Stimulated activated CD8-positive, alpha-beta memory T cell treated with anti-CD3 and anti-CD28 coated beads, Interleukin-7, amount 100 ng/mL, for 4 hours (primary cell): ENCODE data around the gene AMACR.
"Not testable (repeated sequence)": the region's sequence is repeated elsewhere in the genome, so short reads cannot be mapped to it uniquely, and the experiment has no call there.

ENCODE experiments used
- DNase-seq, 2 donors: peaks; one replicate each; pipeline ENCODE4 v3.0.0-alpha.2; 2020; ENCODE audit warnings: low read depth in 2 of 2

Gene AMACR

GRCh38 chr5:33968211-33969005 lies 39.4 kb downstream of the AMACR start:
- no peak for DNase-seq

DNA sequence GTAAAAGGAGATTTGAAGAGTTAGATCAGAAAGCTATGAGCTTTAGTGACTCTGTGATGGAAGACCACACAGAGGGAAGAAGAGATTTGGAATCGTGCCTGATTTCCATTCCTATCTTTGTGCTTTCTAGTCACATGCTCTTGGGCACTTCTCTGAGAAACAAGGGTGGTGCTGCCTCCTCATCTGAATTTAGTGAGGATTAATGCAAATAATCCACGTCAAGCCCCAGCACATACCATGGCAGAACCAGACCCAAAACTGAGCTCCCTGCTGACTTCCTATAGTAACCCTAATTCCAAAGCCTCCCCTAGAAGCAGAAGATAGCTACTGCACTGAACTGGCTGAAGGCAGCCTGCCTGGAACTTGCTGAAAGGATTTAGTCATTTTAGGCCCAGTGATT lies 41.0 kb downstream of the AMACR start:
- no peak for DNase-seq

DNA sequence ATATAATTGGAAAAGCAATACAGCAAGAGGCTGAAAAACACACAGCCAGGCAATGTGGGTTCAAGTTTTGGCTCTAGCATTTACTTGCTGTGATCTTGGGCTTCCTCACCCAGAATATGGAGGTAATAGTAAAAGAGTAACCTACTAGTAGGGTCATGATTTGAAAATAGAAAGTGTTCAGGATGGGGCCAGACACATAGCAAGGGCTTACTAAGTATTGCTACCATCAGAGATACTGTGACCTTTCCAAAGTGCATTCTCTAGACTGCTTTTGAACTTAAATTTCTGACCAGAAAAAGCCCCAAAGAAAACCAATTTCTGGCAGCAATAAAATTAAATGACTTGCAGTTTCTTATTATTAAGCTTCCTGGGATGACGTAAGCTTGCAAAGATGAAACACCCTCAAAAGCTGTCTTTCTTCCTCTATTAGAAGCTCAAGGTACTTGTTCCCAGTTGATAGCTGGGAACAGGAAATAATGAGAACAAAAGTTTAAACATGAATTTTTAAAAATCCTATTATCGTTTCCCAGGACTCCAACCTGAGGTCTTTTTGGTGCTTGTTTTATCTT lies 43.6 kb downstream of the AMACR start:
- no peak for DNase-seq

DNA sequence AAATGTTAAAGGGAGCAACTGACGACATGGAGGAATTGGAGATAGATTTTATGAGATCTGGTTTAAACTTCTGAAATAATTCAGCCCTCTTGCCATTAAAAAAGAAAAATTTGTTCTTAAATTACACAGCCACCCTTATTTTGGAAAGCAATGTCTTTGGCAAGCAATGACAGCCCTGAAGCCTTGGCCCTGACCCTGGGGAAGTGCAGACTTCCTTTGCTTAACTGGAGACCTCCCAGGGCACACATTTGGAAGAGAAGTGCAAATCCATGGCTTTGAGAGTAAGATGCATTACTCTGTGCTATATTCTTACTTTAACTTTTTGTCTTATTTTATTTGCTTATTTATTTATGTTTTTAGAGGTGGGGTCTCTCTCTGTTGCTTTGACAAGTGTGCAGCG lies 49.7 kb downstream of the AMACR start:
- no peak for DNase-seq

DNA sequence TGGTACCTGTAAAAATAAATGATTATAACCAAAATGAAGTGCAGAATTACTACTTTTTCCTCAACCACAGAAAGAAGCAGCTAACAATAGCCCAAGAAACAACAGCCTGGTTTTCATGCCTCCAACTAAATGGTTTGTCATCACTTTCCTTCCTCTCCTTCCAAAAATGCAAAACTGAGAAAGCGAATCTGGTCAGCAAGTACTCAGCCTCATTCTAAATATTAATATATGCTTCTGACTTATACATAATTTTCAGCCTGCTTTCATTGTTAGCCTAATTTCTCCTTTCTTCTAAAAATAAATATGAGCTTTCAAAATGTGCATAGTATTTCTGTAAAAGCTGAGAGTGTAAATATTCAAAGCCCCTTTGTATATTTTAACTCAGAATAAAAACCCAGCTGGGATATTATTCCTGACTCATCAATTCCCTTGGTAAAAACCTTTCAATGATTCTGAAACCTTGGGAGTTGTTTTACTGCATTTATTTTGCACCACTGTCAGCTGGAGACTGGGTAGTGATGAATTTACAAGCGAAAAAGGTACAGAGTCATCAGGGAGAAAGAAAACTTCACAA lies 50.2 kb downstream of the AMACR start:
- no peak for DNase-seq

GRCh38 chr5:33952175-33952574 lies 55.7 kb downstream of the AMACR start:
- DNase-seq: not testable (repeated sequence)

GRCh38 chr5:33944543-33945132 lies 63.2 kb downstream of the AMACR start:
- DNase-seq: no peak

- no peak for DNase-seq
These were observed 66.8 kb downstream of the AMACR start for GRCh38 chr5:33941090-33941489.

DNA sequence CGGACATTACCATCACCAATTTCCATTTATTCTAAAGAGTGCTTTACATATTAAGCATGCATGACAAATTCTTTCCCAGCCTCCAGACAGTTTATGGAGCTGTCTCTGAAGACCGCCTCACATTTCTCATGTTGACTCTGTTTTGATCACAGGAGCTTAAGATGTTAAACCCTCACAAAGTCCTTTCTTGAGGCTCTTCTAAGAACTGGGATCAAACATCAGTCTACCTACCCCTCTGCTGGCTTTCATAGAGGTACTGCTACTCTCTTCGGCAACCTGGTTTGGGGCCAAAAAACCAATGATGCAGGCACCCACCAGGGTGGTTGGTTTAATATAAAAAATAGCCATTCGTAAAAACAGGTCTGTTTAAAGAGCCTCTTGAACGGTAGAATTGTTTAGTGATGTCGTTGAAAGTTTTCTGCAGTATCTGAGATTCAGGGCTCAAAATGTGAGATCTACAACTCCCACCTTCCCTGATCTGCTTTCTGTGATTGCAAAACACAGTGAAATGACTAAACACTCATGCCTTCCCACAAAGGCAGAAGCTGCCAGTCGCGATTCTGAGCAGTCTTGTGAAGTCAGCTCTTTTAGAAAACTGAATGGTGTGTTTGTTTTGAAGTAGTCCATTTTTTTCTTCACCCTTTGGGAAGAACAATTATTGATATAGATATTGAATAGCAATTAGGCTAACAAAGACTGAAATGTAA lies 68.1 kb downstream of the AMACR start:
- DNase-seq: no peak

- DNase-seq: no peak
These were observed 69.0 kb downstream of the AMACR start for GRCh38 chr5:33938881-33939280.

GRCh38 chr5:33938507-33938796 lies 69.4 kb downstream of the AMACR start:
- DNase-seq: no peak

DNA sequence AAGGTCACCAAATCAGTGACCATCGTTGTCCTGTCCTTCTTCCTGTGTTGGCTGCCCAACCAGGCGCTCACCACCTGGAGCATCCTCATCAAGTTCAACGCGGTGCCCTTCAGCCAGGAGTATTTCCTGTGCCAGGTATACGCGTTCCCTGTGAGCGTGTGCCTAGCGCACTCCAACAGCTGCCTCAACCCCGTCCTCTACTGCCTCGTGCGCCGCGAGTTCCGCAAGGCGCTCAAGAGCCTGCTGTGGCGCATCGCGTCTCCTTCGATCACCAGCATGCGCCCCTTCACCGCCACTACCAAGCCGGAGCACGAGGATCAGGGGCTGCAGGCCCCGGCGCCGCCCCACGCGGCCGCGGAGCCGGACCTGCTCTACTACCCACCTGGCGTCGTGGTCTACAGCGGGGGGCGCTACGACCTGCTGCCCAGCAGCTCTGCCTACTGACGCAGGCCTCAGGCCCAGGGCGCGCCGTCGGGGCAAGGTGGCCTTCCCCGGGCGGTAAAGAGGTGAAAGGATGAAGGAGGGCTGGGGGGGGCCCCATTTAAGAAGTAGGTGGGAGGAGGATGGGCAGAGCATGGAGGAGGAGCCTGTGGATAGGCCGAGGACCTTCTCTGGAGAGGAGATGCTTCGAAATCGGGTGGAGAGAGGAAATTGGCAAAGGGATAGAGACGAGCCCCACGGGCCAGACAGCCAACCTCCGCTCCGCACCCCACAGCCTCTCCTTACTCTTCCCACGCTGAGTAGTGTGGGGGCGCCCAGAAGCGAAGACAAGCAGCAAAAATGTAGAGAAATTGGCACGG lies 69.9 kb downstream of the AMACR start:
- DNase-seq: no peak

- DNase-seq: no peak
These were observed 70.7 kb downstream of the AMACR start for GRCh38 chr5:33937017-33937706.

DNA sequence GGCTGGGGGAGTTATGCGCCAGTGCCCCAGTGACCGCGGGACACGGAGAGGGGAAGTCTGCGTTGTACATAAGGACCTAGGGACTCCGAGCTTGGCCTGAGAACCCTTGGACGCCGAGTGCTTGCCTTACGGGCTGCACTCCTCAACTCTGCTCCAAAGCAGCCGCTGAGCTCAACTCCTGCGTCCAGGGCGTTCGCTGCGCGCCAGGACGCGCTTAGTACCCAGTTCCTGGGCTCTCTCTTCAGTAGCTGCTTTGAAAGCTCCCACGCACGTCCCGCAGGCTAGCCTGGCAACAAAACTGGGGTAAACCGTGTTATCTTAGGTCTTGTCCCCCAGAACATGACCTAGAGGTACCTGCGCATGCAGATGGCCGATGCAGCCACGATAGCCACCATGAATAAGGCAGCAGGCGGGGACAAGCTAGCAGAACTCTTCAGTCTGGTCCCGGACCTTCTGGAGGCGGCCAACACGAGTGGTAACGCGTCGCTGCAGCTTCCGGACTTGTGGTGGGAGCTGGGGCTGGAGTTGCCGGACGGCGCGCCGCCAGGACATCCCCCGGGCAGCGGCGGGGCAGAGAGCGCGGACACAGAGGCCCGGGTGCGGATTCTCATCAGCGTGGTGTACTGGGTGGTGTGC lies 71.4 kb downstream of the AMACR start, which contains the start of gene RXFP3:
Gene RXFP3, plus strand, starts transcription at position 6 of the 636 bp plus-strand sequence. Its CDS starts 355 bp downstream, at position 361.
- DNase-seq: no peak
